ENCODE measurements around the gene ZNF17.
"Not testable (repeated sequence)": the region's sequence is repeated elsewhere in the genome, so short reads cannot be mapped to it uniquely, and the experiment has no call there.

Gene ZNF17

GRCh38 chr19:57410877-57411671, at the start of gene ZNF17:
TSS of gene ZNF17 (plus strand) at chr19:57411161. CDS start at chr19:57413616, 2,455 bp downstream.
- peak; percentile 77 to 93 for DNase-seq (ENCODE audit: low read depth in 1 of 2, low spot score in 1 of 2)

DNA sequence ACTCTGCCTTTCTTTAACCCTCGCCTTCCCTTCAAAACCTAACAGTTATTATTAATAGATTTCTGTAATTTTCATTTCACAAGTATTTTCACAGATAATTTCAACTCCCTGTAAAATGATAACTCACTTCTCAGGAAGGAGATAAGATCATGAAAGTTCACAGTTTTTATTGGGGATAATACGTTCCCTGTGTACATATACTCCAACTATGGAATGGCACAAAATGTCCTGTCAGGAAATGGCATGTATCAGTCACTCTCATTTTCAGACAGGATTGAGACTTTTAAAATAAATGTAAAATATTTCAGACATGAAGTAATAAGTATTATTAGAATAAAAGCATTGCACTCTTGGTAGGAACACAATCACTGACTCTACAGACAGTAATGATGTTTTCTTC, 48.5 kb upstream of the ZNF17 start:
- no peak for DNase-seq (ENCODE audit: low read depth in 1 of 2, low spot score in 1 of 2)

DNA sequence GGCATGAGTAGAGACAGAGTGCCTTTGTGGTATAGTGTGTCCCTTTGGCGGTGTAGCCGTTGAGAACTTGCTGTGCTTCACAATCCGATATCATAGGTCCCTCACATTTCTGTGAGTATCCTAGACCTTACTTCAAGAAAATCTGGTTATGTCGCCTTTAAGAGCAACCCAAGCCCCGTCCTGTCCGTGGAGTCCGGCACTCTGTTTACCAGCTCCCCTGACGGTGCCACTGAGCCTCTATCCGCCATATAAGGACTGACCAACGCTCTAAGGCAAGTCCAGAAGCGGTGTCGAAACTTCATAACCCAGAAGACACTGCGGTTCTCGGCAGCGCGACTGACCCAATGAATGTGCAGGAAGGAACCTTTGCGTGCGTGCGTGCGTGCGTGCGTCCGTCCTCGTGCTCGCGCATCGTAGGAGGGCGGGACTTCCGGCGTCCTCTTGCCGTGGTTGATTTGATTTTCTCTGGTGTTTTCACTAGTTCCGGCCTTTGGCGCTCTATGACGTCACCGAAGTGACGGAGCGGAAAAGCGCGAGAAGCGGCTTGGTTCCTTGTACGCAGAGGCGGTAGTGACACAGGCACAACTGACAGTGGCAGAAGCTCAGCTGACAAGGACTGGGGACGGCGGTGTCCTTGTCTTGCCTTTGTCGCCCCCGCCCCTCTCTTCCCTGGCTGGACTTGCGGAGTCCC, 47.8 kb upstream of the ZNF17 start, which contains the start of the genes TRAPPC2B and ZNF547:
Gene TRAPPC2B, plus strand, starts transcription at position 555 of the 691 bp plus-strand sequence. CDS start 1,283 bp downstream, outside the sequence.
Gene ZNF547, plus strand, starts transcription at position 555 of the 691 bp plus-strand sequence. CDS start 5,005 bp downstream, outside the sequence.
- peak; percentile 97 to 99 for DNase-seq (ENCODE audit: low read depth in 1 of 2, low spot score in 1 of 2)

DNA sequence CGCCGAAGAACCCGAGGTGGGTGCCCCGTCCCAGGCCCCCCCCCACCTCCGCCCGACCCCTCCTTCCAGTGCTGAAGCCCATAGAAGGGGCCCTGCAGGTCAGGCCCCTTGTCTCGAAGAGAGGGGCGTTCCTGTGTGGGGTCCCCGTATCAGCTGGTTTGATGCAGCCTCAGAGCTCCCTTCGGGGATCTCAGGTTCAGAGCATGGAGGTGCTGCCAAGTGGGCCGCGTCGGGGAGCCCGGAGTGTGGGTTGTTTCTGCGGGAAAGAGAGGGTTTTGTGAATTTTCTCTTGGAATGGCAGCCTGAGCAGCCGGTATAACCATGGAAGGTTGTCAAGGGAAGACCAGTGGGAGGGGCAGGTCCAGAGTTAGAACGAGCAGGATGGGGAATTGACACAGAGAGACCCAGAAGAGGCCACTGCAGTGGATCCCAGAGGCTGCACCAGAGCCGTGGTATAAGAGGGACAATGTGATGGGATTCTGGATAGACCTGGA, 47.2 kb upstream of the ZNF17 start:
- DNase-seq (ENCODE audit: low read depth in 1 of 2, low spot score in 1 of 2) = no peak

- no peak for DNase-seq (ENCODE audit: low read depth in 1 of 2, low spot score in 1 of 2)
Observed at GRCh38 chr19:57366776-57367175, 44.2 kb upstream of the ZNF17 start.

DNA sequence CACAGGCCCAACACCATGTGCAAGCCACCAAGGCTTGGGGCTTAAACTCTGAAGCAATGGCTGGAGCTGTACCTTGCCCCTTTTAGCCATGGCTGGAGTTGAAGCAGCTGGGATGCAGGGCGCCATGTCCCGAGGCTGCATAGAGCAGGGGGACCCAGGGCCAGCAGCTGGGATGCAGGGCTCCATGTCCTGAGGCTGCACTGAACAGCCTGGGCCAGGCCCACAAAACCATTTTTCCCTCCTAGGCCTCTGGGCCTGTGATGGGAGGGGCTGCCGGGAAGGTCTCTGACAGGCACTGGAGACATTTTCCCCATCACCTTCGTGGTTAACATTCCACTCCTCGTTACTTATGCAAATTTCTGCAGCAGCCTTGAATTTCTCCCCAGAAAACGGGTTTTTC, 36.8 kb upstream of the ZNF17 start:
- DNase-seq (ENCODE audit: low read depth in 1 of 2, low spot score in 1 of 2) = no peak

DNA sequence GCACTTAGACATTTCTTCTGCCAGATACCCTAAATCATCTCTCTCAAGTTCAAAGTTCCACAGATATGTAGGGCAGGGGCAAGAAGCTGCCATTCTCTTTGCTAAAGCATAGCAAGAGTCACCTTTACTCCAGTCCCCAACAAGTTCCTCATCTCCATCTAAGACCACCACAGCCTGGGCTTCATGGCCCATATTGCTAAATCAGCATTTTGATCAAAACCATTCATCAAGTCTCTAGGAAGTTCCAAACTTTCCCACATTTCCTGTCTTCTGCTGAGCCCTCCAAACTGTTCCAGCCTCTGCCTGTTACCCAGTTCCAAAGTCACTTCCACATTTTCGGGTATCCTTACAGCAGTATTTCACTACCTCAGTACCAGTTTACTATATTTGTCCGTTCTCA, 36.3 kb upstream of the ZNF17 start:
- DNase-seq (ENCODE audit: low read depth in 1 of 2, low spot score in 1 of 2) = not testable (repeated sequence)

GRCh38 chr19:57376151-57376550, 34.8 kb upstream of the ZNF17 start:
- DNase-seq (ENCODE audit: low read depth in 1 of 2, low spot score in 1 of 2) = no peak

- DNase-seq (ENCODE audit: low read depth in 1 of 2, low spot score in 1 of 2) = no peak
Observed at GRCh38 chr19:57377498-57378146, 33.3 kb upstream of the ZNF17 start.

GRCh38 chr19:57380923-57381322, 30.0 kb upstream of the ZNF17 start:
- no peak for DNase-seq (ENCODE audit: low read depth in 1 of 2, low spot score in 1 of 2)

DNA sequence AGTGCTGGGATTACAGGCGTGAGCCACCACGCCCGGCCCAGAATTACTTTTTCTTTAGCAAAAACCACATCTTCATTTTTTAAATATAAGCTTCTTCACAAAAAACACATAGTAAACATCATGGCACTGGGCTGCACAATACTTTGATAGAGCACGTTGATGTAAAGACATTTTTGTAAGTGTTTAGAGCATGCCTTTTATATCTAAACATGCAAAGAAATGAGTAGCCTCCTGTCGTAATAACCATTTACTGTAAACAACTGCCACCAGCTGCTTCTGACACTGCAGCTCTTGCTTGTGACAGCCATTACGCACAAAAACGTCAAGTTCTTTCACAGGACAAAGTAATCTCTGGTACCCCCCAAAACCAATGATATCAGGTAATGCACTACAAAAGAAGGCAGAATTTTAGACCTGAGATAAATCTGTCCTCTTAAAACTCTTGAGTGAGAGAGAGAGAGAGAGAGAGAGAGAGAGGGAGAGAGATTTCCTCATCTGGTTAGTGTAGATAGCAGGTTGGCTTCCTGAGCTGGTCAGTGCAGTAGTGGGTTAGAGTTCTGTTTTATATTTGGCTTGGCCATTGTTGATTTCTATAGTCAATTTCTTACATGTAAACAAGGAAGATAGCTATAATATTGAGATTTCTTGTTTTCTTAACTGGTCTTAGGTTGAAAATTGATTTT, 28.0 kb upstream of the ZNF17 start:
- DNase-seq (ENCODE audit: low read depth in 1 of 2, low spot score in 1 of 2) = no peak

- DNase-seq (ENCODE audit: low read depth in 1 of 2, low spot score in 1 of 2) = no peak
Observed at GRCh38 chr19:57389194-57389729, 21.7 kb upstream of the ZNF17 start.

- DNase-seq (ENCODE audit: low read depth in 1 of 2, low spot score in 1 of 2) = peak; percentile 95 to 96
Observed at GRCh38 chr19:57389730-57390598, 21.0 kb upstream of the ZNF17 start, which contains the start of gene ZNF548. TSS of gene ZNF548 (plus strand) at chr19:57389854. CDS start at chr19:57390100, 246 bp downstream.

GRCh38 chr19:57395710-57396109, 15.3 kb upstream of the ZNF17 start:
- DNase-seq (ENCODE audit: low read depth in 1 of 2, low spot score in 1 of 2) = no peak

DNA sequence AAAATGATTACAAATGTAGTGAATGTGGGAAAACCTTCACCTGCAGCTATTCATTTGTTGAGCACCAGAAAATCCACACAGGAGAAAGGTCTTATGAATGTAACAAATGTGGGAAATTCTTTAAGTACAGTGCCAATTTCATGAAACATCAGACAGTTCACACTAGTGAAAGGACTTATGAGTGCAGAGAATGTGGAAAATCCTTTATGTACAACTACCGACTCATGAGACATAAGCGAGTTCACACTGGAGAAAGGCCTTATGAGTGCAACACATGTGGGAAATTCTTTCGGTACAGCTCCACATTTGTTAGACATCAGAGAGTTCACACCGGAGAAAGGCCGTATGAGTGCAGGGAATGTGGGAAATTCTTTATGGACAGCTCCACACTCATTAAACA, 12.1 kb upstream of the ZNF17 start:
- DNase-seq (ENCODE audit: low read depth in 1 of 2, low spot score in 1 of 2) = no peak

DNA sequence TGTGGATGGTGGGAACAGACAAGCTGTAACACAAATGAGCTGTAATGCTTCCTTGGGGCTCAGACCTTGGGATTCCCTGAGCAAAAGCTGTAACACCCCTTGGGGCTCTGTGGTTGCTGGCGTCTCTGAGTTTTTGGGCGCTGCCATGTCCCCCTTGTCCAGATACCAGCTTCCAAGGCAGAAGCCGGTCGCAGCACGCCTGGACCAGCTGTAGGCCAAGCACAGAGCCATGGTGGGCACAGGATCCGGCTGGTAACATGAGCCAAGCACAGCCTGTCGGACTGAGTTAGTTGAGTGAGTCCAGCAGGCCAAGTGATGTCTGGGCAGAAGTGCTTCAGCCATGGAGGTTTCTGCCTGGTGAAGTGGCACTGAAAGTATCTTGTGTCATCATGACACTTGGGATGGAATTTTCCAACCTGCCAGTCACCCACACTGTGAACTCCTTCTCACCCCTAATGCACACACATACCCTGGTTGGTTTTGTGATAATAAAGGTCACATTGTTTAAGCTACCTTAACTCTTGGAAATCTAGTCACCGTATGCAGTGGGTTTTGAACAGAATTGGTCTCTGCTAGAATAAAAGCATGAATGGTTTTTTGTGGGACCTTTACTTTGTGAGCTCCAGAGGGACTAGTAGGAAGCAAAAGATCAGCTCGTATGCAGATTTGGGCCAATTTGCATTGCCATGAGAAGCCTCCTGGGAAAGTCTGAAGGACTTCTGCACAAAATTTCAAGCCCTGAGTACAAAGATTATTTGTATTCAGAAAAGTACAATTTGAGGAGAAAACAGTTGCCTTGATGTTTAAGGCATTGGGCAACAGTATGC, 7.0 kb upstream of the ZNF17 start:
- no peak for DNase-seq (ENCODE audit: low read depth in 1 of 2, low spot score in 1 of 2)

DNA sequence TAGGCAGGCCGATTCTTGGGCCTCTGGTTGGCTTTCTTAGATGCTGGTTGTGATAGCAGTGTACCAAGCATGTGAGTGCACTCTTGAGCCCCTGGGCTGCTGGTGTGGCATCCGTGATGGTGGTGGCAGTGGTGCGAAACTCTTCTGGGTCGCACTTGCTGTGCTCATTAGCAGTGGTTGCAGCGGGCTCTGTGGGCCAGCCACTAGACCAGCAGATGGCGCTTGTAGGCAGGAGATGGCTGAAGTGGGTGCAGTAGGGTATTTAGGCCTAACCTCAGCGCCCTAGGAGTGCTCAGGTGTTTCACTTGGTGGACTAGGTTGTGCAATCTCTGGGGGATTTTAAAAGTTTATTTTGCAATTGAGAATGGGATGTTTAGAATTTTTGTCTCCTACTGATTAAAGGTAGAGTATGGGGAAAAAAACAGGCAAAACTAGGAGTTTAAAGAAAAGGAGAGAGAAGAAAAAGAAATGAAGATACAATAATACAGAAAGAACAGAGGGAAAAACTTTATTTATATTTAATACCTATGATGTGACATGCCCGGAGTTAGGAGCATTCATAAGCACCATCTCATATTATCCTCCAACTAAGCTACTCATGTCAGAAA, 4.3 kb upstream of the ZNF17 start:
- DNase-seq (ENCODE audit: low read depth in 1 of 2, low spot score in 1 of 2) = peak; percentile 41 to 56

DNA sequence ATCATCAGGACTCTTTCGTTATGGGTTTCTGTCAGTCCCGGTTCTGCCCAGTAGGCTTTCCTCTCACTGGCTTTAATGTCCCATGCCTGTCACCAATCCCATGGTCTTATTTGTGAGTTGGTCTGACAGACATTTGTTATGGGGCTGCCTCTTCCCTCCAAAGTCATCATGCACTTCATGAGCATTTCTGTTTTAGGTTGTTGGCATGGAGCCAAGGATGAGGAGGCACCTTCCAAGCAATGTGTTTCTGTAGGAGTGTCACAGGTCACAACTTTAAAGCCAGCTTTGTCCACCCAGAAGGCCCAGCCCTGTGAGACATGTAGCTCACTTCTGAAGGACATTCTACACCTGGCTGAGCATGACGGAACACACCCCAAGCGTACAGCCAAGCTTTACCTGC, 8.5 kb downstream of the ZNF17 start:
- DNase-seq (ENCODE audit: low read depth in 1 of 2, low spot score in 1 of 2) = no peak

All from activated CD4-positive, alpha-beta T cell treated with anti-CD3 and anti-CD28 coated beads, Interleukin-2, amount 50 U/mL, for 24 hours (primary cell).